Panc1 (cell line): ENCODE measurements around the gene PDCD2L. TPM values are rescaled to one million over a fixed set of nuclear protein-coding genes. Genes with fewer than 3 reads are reported as not detected.

Experiments
- ATAC-seq: fragments of 200-7000 bp; cut with Tn5 transposase; 2 replicates; pipeline ENCODE4 v1.9.1; 2020; ENCODE audit warnings: mild to moderate bottlenecking, moderate library complexity
- BruUV-seq: library from RNA; stranded (reverse); fragments of 400-500 nt; replicated peaks from 2 replicates; lab custom pipeline; 2021; lab: Mats Ljungman, UMichigan
- CTCF ChIA-PET: fragments of 300-600 bp; sonication (Branson Sonifier 250); formaldehyde crosslinking; loops from one replicate; lab custom pipeline; 2022; ENCODE audit warnings: antibody characterized with exemption; lab: Charles Lee
- POLR2A ChIA-PET: fragments of 300-600 bp; sonication (Branson Sonifier 250); formaldehyde crosslinking; loops from one replicate; lab custom pipeline; 2022; ENCODE audit warnings: antibody characterized with exemption; lab: Charles Lee
- DNase-seq: peaks from one replicate; pipeline ENCODE4 v3.0.0-alpha.2; 2010; ENCODE audit warnings: low read depth, low spot score
- H3K27ac ChIP-seq: 2 replicates; pipeline ENCODE4 v1.5.1; 2011; ENCODE audit warnings: mild to moderate bottlenecking, low read length, inconsistent platforms
- H3K27me3 ChIP-seq: fragments of 200-500 bp; sonication (Bioruptor generic); 2 replicates; pipeline ENCODE4 v1.6.0; 2014; ENCODE audit warnings: low read length, inconsistent platforms; ENCODE audit not compliant: control insufficient read depth, insufficient read depth
- H3K36me3 ChIP-seq: fragments of 200-500 bp; sonication (Bioruptor generic); 2 replicates; pipeline ENCODE4 v1.5.1; 2014; ENCODE audit warnings: inconsistent platforms, mild to moderate bottlenecking, low read length, moderate library complexity; ENCODE audit not compliant: control insufficient read depth, insufficient read depth
- H3K4me1 ChIP-seq: 2 replicates; pipeline ENCODE4 v1.5.1; 2011; ENCODE audit warnings: inconsistent platforms, mild to moderate bottlenecking, low read length, moderate library complexity; ENCODE audit not compliant: control insufficient read depth, insufficient read depth
- H3K4me3 ChIP-seq, 2 experiments: 2 replicates each; pipeline ENCODE4 v1.5.1; 2011 to 2012; ENCODE audit warnings: low read depth in 2 of 2, low read length in 2 of 2, mild to moderate bottlenecking in 2 of 2, inconsistent platforms in 1 of 2, moderate library complexity in 1 of 2
- H3K9me3 ChIP-seq: fragments of 200-500 bp; sonication (Bioruptor generic); 2 replicates; pipeline ENCODE4 v1.5.1; 2014; ENCODE audit warnings: low read depth, mild to moderate bottlenecking, inconsistent platforms, low read length, moderate library complexity; ENCODE audit not compliant: control insufficient read depth, insufficient read depth
- CTCF ChIP-seq: fragments of 450-650 bp; IDR thresholded peaks from 2 replicates; pipeline ENCODE4 v1.5.1; 2017; ENCODE audit warnings: mild to moderate bottlenecking
- POLR2AphosphoS5 ChIP-seq: IDR thresholded peaks from 2 replicates; pipeline ENCODE4 v1.6.1; 2012; ENCODE audit warnings: mild to moderate bottlenecking, low read depth, low read length, moderate library complexity
- REST ChIP-seq, 2 experiments: IDR thresholded peaks; 2 replicates each; pipeline ENCODE4 v1.6.1; 2011 to 2012; ENCODE audit warnings: low read depth in 2 of 2, control low read depth in 1 of 2, low read length in 1 of 2, mild to moderate bottlenecking in 1 of 2, moderate library complexity in 1 of 2; ENCODE audit not compliant: insufficient read depth in 1 of 2
- SIN3A ChIP-seq: IDR thresholded peaks from 2 replicates; pipeline ENCODE4 v1.6.1; 2012; ENCODE audit warnings: low read depth, mild to moderate bottlenecking, low read length, moderate library complexity, borderline replicate concordance; ENCODE audit not compliant: insufficient read depth
- TCF7L2 ChIP-seq: IDR thresholded peaks from 2 replicates; pipeline ENCODE4 v1.6.1; 2011; ENCODE audit warnings: mild to moderate bottlenecking, low read depth, low read length, inconsistent platforms
- in situ Hi-C: cut with HindIII; loops from 2 replicates; pipeline ENCODE4 v1.10.0; 2016; ENCODE audit warnings: low sequenced_read_pairs, low pct_unique_long_range_greater_than_20kb
- intact Hi-C: fragments of 100-400 bp; cut with micrococcal nuclease; formaldehyde crosslinking; loops from one replicate; pipeline ENCODE4 v1.10.0; 2022; ENCODE audit not compliant: unreplicated experiment
- total RNA-seq: library from RNA; stranded (reverse); gene quantifications from one replicate; pipeline ENCODE4 v1.2.1, GENCODE V29; 2021; ENCODE audit not compliant: unreplicated experiment

PDCD2L gene
- total RNA-seq, 1 experiment from 2014 or later, result 36.4 TPM

GRCh38 chr19:34360354-34360909, 43.8 kb upstream of the PDCD2L start:
- Histone ChIP-seq H3K36me3 (no peaks in the 10 kb centered on the region), H3K27me3 (no peaks in the 10 kb centered on the region), H3K9me3 (no peaks in the 10 kb centered on the region), H3K4me1 (peaks cover 19% of the 10 kb centered on the region), H3K4me3 (no peak overlapping the region; a peak in 1 of 4 replicates), H3K27ac (peak overlapping the region; percentile 90)
- in situ Hi-C loops, result no loop called here
- no TSS peak for BruUV-seq
- intact Hi-C loops, result no loop called here
- ChIA-PET CTCF (no interaction called here), POLR2A (no interaction called here)
- DNase-seq, result no peak
- no peak for ATAC-seq
- TF ChIP-seq CTCF (no peak), REST (IDR thresholded peaks at IDR 0.05; ENCODE audit: insufficient read depth in 1 of 2, low read depth in 2 of 2, low read length in 1 of 2) (no peak), SIN3A (no peak), TCF7L2 (no peak), POLR2AphosphoS5 (no peak)

- H3K36me3 ChIP-seq, result peaks cover 11% of the 10 kb centered on the region; the same call in 1 of the 2 replicates
- no peaks in the 10 kb centered on the region for H3K27me3 ChIP-seq
- intact Hi-C loops (no loop called here), in situ Hi-C loops (no loop called here)
- CTCF ChIA-PET, result interaction anchor here (0.6 kb wide), 1 partner anchor 113 kb away, joined by 3 read pairs; no protein-coding TSS in a partner anchor
- TF ChIP-seq REST (IDR thresholded peaks at IDR 0.05; ENCODE audit: insufficient read depth in 1 of 2, low read depth in 2 of 2, low read length in 1 of 2) (no peak), POLR2AphosphoS5 (no peak), SIN3A (no peak), CTCF (no peak), TCF7L2 (no peak)
- BruUV-seq, result no TSS peak
- ATAC-seq, result no peak
- peaks cover 26% of the 10 kb centered on the region for H3K4me1 ChIP-seq
- DNase-seq, result no peak
- POLR2A ChIA-PET, result no interaction called here
- H3K9me3 ChIP-seq, result no peaks in the 10 kb centered on the region
- no peak overlapping the region for H3K4me3 ChIP-seq
- no peak overlapping the region for H3K27ac ChIP-seq
Measured at GRCh38 chr19:34362679-34363069, 41.5 kb upstream of the PDCD2L start.
